B cell (primary cell): ENCODE measurements around the gene CR1. TPM values are rescaled to one million over a fixed set of nuclear protein-coding genes. Genes with fewer than 3 reads are reported as not detected.

Experiments
- ATAC-seq: fragments of 200-7000 bp; cut with Tn5 transposase; one replicate; pipeline ENCODE4 v1.10.0; 2021; ENCODE audit warnings: low read depth, mild to moderate bottlenecking, moderate number of reproducible peaks, moderate library complexity
- CTCF ChIA-PET: fragments of 350-600 bp; sonication (Branson Sonifier 250); formaldehyde crosslinking; loops from one replicate; lab custom pipeline; 2021; ENCODE audit warnings: antibody characterized with exemption, inconsistent platforms; lab: Charles Lee
- POLR2A ChIA-PET: fragments of 350-600 bp; sonication (Branson Sonifier 250); formaldehyde crosslinking; loops from one replicate; lab custom pipeline; 2021; ENCODE audit warnings: antibody characterized with exemption; lab: Charles Lee
- DNase-seq: peaks from one replicate; pipeline ENCODE4 v3.0.0; 2013
- H2AFZ ChIP-seq: 2 replicates; pipeline ENCODE4 v1.6.1; 2012; ENCODE audit warnings: mild to moderate bottlenecking, low read depth, low read length; ENCODE audit not compliant: insufficient read depth, poor library complexity, severe bottlenecking
- H3K27ac ChIP-seq, 2 donors: 1 replicate in 1 of 2; 2 replicates in 1 of 2; pipeline ENCODE4 v1.5.1; 2012 to 2013; ENCODE audit warnings: low read length in 2 of 2, mild to moderate bottlenecking in 2 of 2, moderate library complexity in 1 of 2
- H3K27me3 ChIP-seq, 4 experiments: fragments of 200-600 bp in 1 of 4; sonication (generic) in 1 of 4; replicated peaks in 1 of 4; 1 replicate in 2 of 4; 2 replicates in 2 of 4; pipeline versions ENCODE4 v1.6.1 to v1.7.0; 2013 to 2016; ENCODE audit warnings: low read length in 3 of 4, mild to moderate bottlenecking in 2 of 4, mixed read lengths in 1 of 4, moderate library complexity in 1 of 4; ENCODE audit not compliant: insufficient read depth in 4 of 4, control insufficient read depth in 3 of 4; ENCODE audit errors: control extremely low read depth in 1 of 4
- H3K36me3 ChIP-seq, 2 experiments: replicated peaks in 1 of 2; 1 replicate in 1 of 2; 2 replicates in 1 of 2; pipeline versions ENCODE4 v1.6.1 to v1.7.1; 2013; ENCODE audit warnings: low read length in 1 of 2; ENCODE audit not compliant: insufficient read depth in 2 of 2, control insufficient read depth in 1 of 2; ENCODE audit errors: control extremely low read depth in 1 of 2, extremely low read depth in 1 of 2
- H3K4me1 ChIP-seq, 2 donors: fragments of 200-600 bp in 1 of 2; sonication (generic) in 1 of 2; 1 replicate in 1 of 2; 2 replicates in 1 of 2; pipeline versions ENCODE4 v1.5.1 to v1.6.1; 2013 to 2017; ENCODE audit warnings: low read length in 2 of 2; ENCODE audit not compliant: control insufficient read depth in 2 of 2, insufficient read depth in 2 of 2
- H3K4me2 ChIP-seq: replicated peaks from 2 replicates; pipeline ENCODE3; 2012; ENCODE audit warnings: mild to moderate bottlenecking, low read depth, low read length; ENCODE audit not compliant: poor library complexity, severe bottlenecking
- H3K4me3 ChIP-seq, 5 experiments: fragments of 200-600 bp in 1 of 5; sonication (generic) in 1 of 5; 1 replicate in 3 of 5; 2 replicates in 2 of 5; pipeline versions ENCODE4 v1.5.1 to v1.7.0; 2011 to 2016; ENCODE audit warnings: low read length in 4 of 5, mild to moderate bottlenecking in 4 of 5, low read depth in 2 of 5, control low read depth in 1 of 5, moderate library complexity in 1 of 5; ENCODE audit not compliant: insufficient read depth in 1 of 5; ENCODE audit errors: control extremely low read depth in 1 of 5, extremely low read depth in 1 of 5
- H3K79me2 ChIP-seq: fragments of 200-600 bp; sonication (generic); one replicate; pipeline ENCODE4 v1.6.0; 2016; ENCODE audit warnings: low read length; ENCODE audit not compliant: control insufficient read depth, insufficient read depth
- H3K9ac ChIP-seq: fragments of 200-600 bp; sonication (generic); 2 replicates; pipeline ENCODE4 v1.6.1; 2017; ENCODE audit warnings: mild to moderate bottlenecking, low read length, moderate library complexity
- H3K9me3 ChIP-seq, 3 donors: one replicate each; pipeline versions ENCODE4 v1.6.1 to v1.7.1; 2013; ENCODE audit warnings: low read length in 2 of 3; ENCODE audit not compliant: control insufficient read depth in 2 of 3, insufficient read depth in 1 of 3; ENCODE audit errors: control extremely low read depth in 1 of 3
- H4K20me1 ChIP-seq: 2 replicates; pipeline ENCODE4 v1.6.0; 2012; ENCODE audit warnings: mild to moderate bottlenecking, low read length; ENCODE audit not compliant: insufficient read depth, control insufficient read depth, poor library complexity, severe bottlenecking
- H3K27ac Mint-ChIP-seq: one replicate; pipeline ENCODE4 v1.8.0; 2021; ENCODE audit warnings: mixed read lengths
- H3K27me3 Mint-ChIP-seq: one replicate; pipeline ENCODE4 v1.8.0; 2021; ENCODE audit warnings: mixed read lengths
- H3K4me1 Mint-ChIP-seq: one replicate; pipeline ENCODE4 v1.8.0; 2021; ENCODE audit warnings: mixed read lengths
- H3K4me3 Mint-ChIP-seq: one replicate; pipeline ENCODE4 v1.8.0; 2021; ENCODE audit warnings: mixed read lengths
- H3K9me3 Mint-ChIP-seq: one replicate; pipeline ENCODE4 v1.8.0; 2022; ENCODE audit warnings: mixed read lengths; ENCODE audit not compliant: insufficient read depth
- EZH2 ChIP-seq: IDR thresholded peaks from 2 replicates; pipeline ENCODE4 v1.6.1; 2012; ENCODE audit warnings: borderline replicate concordance, low read depth, mild to moderate bottlenecking, moderate library complexity, low read length; ENCODE audit not compliant: insufficient read depth, poor library complexity, severe bottlenecking
- WGBS: methylation state at CpG from one replicate; pipeline ENCODE4 v1.1.5; 2013; ENCODE audit warnings: missing lambda C conversion rate; ENCODE audit not compliant: insufficient coverage; 5-methylcytosine and 5-hydroxymethylcytosine counted together
- intact Hi-C: fragments of 100-400 bp; cut with micrococcal nuclease; formaldehyde crosslinking; loops from one replicate; pipeline ENCODE4 v1.10.0; 2022
- polyA plus RNA-seq: library from polyadenylated mRNA; depleted of rRNA; stranded (reverse); fragments of >200 nt; gene quantifications from 2 replicates; pipeline ENCODE4 v1.2.3, GENCODE V29; 2012
- total RNA-seq, 2 donors: library from RNA; stranded (reverse); fragments of 120-200 nt in 1 of 2; gene quantifications; 1 replicate in 1 of 2; 2 replicates in 1 of 2; pipeline versions ENCODE4 v1.2.3 to v1.2.4, GENCODE V29; 2013 to 2022
- TF ChIP-seq, protein P1 (sequence below): fragments of 200-600 bp; IDR thresholded peaks from one replicate; pipeline ENCODE4 v1.8.0; 2022; ENCODE audit warnings: antibody characterized with exemption, mild to moderate bottlenecking

CR1 gene
- total and polyA plus RNA-seq, 2 donors (not counting 1 experiment from before 2014, with no cell fraction given) = 26.4 to 36.7 TPM

DNA sequence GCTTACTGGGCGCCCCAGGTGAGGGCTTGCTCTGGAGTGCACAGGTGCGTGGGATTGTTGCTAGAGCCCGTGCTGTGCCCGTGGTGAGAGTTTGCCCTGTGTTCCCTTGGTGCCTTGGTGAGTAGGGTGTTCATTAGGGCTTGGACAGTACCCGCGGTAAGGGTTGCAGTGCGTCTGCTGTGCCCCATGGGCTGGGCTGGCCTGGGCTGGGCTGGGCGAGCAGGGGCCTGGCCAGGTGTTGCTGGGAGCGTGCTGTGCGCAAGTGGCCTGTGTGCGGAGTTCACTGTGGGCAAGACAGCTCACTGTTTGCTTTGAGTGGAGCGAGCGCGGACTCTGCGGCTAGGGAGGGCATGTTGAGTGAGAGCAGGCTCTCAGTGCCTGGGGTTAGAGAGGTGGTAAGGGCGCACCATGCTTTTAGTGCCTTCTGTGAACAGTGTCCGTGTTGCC, 149.7 kb downstream of the CR1 start:
- peak overlapping the region; percentile 82 for H3K4me2 ChIP-seq

DNA sequence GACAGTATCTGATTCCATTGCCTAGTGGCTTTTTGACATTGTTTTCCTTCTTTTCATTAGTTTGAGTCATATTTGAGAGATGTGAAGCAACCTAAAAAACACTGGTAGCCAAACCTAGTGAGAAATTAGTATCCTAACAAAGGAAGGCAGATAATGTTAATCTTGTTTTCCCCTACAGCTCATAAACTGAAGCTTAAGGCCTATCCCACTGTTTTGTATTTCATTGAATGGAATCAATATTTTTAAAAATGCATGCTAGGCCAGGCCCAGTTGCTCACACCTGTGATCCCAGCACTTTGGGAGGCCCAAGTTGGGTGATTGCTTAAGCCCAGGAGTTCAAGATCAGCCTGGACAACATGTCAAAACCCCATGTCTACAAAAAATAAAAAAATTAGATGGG, 150.2 kb downstream of the CR1 start:
- no peaks in the 10 kb centered on the region for H3K79me2 ChIP-seq
- H3K4me2 ChIP-seq = no peak overlapping the region
- peaks cover 0 to 6% (median 0%) of the 10 kb centered on the region in 3 donors for H3K9me3 ChIP-seq
- peak overlapping the region; percentile 84 for H3K4me3 Mint-ChIP-seq
- no peak overlapping the region for H3K9ac ChIP-seq
- H3K4me1 ChIP-seq = peaks cover 7 to 12% of the 10 kb centered on the region in 2 donors
- no peaks in the 10 kb centered on the region for H4K20me1 ChIP-seq
- DNase-seq (no peak), ATAC-seq (no peak)
- no peaks in the 10 kb centered on the region for H3K27me3 ChIP-seq
- no peak overlapping the region for H2AFZ ChIP-seq
- H3K36me3 ChIP-seq = peaks cover 0 to 3% of the 10 kb centered on the region in 2 experiments
- TF ChIP-seq, protein P1, sequence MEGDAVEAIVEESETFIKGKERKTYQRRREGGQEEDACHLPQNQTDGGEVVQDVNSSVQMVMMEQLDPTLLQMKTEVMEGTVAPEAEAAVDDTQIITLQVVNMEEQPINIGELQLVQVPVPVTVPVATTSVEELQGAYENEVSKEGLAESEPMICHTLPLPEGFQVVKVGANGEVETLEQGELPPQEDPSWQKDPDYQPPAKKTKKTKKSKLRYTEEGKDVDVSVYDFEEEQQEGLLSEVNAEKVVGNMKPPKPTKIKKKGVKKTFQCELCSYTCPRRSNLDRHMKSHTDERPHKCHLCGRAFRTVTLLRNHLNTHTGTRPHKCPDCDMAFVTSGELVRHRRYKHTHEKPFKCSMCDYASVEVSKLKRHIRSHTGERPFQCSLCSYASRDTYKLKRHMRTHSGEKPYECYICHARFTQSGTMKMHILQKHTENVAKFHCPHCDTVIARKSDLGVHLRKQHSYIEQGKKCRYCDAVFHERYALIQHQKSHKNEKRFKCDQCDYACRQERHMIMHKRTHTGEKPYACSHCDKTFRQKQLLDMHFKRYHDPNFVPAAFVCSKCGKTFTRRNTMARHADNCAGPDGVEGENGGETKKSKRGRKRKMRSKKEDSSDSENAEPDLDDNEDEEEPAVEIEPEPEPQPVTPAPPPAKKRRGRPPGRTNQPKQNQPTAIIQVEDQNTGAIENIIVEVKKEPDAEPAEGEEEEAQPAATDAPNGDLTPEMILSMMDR = no peak
- TF ChIP-seq EZH2 = no peak
- CTCF ChIA-PET = no interaction called here
- POLR2A ChIA-PET = no interaction called here
- H3K4me1 Mint-ChIP-seq = peaks cover 12% of the 10 kb centered on the region
- no peaks in the 10 kb centered on the region for H3K27me3 Mint-ChIP-seq
- intact Hi-C loops = no loop called here
- H3K4me3 ChIP-seq = no peak overlapping the region
- no peaks in the 10 kb centered on the region for H3K9me3 Mint-ChIP-seq
- H3K27ac ChIP-seq = no peak overlapping the region
- no peak overlapping the region for H3K27ac Mint-ChIP-seq

More for the DNA sequence above, 149.7 kb downstream of the CR1 start:
- no peaks in the 10 kb centered on the region for H3K27me3 ChIP-seq
- H3K4me1 ChIP-seq = peaks cover 7 to 12% of the 10 kb centered on the region in 2 donors
- H3K79me2 ChIP-seq = no peaks in the 10 kb centered on the region
- ATAC-seq = no peak
- peaks cover 0 to 6% (median 0%) of the 10 kb centered on the region in 3 donors for H3K9me3 ChIP-seq
- Mint-ChIP-seq H3K9me3 (no peaks in the 10 kb centered on the region), H3K4me3 (peak overlapping the region; percentile 84), H3K27me3 (no peaks in the 10 kb centered on the region), H3K4me1 (peaks cover 12% of the 10 kb centered on the region), H3K27ac (no peak overlapping the region)
- peak overlapping the region; percentile 69 for H3K9ac ChIP-seq
- ChIA-PET POLR2A (no interaction called here), CTCF (no interaction called here)
- no peaks in the 10 kb centered on the region for H4K20me1 ChIP-seq
- DNase-seq = no peak
- H3K36me3 ChIP-seq = peaks cover 0 to 3% of the 10 kb centered on the region in 2 experiments
- 90% methylated on average over 15 of the region's 17 CpGs for WGBS
- peak overlapping the region; percentile 78 for H2AFZ ChIP-seq
- intact Hi-C loops = no loop called here
- no peak for TF ChIP-seq EZH2
- TF ChIP-seq, protein P1 = no peak
- H3K27ac ChIP-seq = no peak overlapping the region
- H3K4me3 ChIP-seq = no peak overlapping the region
